DOHH2 (cell line): ENCODE results near the gene SWT1.

Experiments
- EZH2phosphoT487 ChIP-seq: fragments of 200-600 bp; sonication (generic); IDR thresholded peaks from 2 replicates; pipeline ENCODE4 v1.6.1; 2017; ENCODE audit warnings: borderline replicate concordance, mild to moderate bottlenecking, antibody characterized with exemption, low read length, moderate library complexity, mixed read lengths
- TF ChIP-seq, protein P1 (sequence below): fragments of 200-600 bp; sonication (generic); IDR thresholded peaks from one replicate; pipeline ENCODE4 v1.5.1; 2014; ENCODE audit warnings: antibody characterized with exemption, mild to moderate bottlenecking, low read depth, low read length; ENCODE audit not compliant: poor library complexity, severe bottlenecking

DNA sequence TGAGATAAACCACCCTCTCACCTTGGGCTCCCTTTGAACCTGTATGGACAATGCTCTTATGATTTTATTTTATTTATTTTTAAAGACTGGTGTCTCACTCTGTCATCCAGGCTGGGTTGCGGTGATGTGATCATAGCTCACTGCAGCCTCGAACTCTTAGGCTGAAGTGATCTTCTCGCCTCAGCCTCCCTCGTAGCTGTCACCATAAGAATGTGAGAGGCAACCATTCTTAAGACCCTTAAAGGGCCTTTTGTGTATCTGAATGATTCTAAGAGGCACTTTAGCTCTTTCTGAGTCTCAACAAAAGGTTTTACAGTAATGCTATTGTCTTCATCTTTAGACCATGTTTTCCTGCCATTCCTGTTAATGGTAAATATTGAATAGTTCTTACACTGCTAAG is 93.1 kb downstream of the SWT1 start:
- no peak for TF ChIP-seq EZH2phosphoT487
- TF ChIP-seq, protein P1, sequence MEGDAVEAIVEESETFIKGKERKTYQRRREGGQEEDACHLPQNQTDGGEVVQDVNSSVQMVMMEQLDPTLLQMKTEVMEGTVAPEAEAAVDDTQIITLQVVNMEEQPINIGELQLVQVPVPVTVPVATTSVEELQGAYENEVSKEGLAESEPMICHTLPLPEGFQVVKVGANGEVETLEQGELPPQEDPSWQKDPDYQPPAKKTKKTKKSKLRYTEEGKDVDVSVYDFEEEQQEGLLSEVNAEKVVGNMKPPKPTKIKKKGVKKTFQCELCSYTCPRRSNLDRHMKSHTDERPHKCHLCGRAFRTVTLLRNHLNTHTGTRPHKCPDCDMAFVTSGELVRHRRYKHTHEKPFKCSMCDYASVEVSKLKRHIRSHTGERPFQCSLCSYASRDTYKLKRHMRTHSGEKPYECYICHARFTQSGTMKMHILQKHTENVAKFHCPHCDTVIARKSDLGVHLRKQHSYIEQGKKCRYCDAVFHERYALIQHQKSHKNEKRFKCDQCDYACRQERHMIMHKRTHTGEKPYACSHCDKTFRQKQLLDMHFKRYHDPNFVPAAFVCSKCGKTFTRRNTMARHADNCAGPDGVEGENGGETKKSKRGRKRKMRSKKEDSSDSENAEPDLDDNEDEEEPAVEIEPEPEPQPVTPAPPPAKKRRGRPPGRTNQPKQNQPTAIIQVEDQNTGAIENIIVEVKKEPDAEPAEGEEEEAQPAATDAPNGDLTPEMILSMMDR: no peak
